Measurements from ENCODE around the gene ADK.

Gene ADK

GRCh38 chr10:74634995-74635536 lies 484.0 kb downstream of the ADK start:
- H3K4me2 ChIP-seq (ENCODE audit: low read length): no peak overlapping the region
- H3K27me3 ChIP-seq (ENCODE audit: control insufficient read depth, insufficient read depth, low read length): no peaks in the 10 kb centered on the region
- no peaks in the 10 kb centered on the region for H3K9me3 ChIP-seq (ENCODE audit: control insufficient read depth, low read length)
- no peaks in the 10 kb centered on the region for H3K4me1 ChIP-seq
- no peak overlapping the region for H3K27ac ChIP-seq
- no peaks in the 10 kb centered on the region for H3K79me2 ChIP-seq
- H3K9ac ChIP-seq: no peak overlapping the region
- no peak overlapping the region for H2AFZ ChIP-seq
- TF ChIP-seq, protein P1, sequence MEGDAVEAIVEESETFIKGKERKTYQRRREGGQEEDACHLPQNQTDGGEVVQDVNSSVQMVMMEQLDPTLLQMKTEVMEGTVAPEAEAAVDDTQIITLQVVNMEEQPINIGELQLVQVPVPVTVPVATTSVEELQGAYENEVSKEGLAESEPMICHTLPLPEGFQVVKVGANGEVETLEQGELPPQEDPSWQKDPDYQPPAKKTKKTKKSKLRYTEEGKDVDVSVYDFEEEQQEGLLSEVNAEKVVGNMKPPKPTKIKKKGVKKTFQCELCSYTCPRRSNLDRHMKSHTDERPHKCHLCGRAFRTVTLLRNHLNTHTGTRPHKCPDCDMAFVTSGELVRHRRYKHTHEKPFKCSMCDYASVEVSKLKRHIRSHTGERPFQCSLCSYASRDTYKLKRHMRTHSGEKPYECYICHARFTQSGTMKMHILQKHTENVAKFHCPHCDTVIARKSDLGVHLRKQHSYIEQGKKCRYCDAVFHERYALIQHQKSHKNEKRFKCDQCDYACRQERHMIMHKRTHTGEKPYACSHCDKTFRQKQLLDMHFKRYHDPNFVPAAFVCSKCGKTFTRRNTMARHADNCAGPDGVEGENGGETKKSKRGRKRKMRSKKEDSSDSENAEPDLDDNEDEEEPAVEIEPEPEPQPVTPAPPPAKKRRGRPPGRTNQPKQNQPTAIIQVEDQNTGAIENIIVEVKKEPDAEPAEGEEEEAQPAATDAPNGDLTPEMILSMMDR (IDR thresholded peaks at IDR 0.05): no peak
- H3K36me3 ChIP-seq (ENCODE audit: control insufficient read depth, insufficient read depth, low read length): no peaks in the 10 kb centered on the region
- H3K4me3 ChIP-seq (ENCODE audit: low read depth, low read length): no peak overlapping the region

DNA sequence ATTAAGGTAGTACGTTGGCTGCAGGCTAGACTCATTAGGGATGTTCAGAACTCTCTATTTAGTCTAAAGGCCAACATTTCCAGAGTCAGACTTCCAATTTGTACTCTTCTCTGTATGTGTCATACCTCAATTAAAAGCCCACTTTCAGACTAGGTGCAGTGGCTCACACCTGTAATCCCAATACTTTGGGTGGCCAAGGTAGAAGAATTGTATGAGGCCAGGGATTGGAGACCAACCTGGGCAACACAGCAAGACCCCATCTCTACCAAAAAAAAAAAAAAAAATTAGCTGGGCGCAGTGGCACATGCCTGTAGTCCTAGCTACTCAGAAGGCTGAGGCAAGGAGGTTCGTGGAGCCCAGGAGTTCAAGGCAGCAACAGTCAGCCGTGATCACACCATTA lies 484.6 kb downstream of the ADK start:
- no peak overlapping the region for H3K4me3 ChIP-seq (ENCODE audit: low read depth, low read length)
- no peaks in the 10 kb centered on the region for H3K36me3 ChIP-seq (ENCODE audit: control insufficient read depth, insufficient read depth, low read length)
- H3K4me1 ChIP-seq: no peaks in the 10 kb centered on the region
- TF ChIP-seq, protein P1 (IDR thresholded peaks at IDR 0.05): no peak
- no peaks in the 10 kb centered on the region for H3K79me2 ChIP-seq
- no peak overlapping the region for H3K27ac ChIP-seq
- H2AFZ ChIP-seq: no peak overlapping the region
- H3K27me3 ChIP-seq (ENCODE audit: control insufficient read depth, insufficient read depth, low read length): no peaks in the 10 kb centered on the region
- no peak overlapping the region for H3K4me2 ChIP-seq (ENCODE audit: low read length)
- no peak overlapping the region for H3K9ac ChIP-seq
- no peaks in the 10 kb centered on the region for H3K9me3 ChIP-seq (ENCODE audit: control insufficient read depth, low read length)

- no peaks in the 10 kb centered on the region for H3K36me3 ChIP-seq (ENCODE audit: control insufficient read depth, insufficient read depth, low read length)
- no peak overlapping the region for H2AFZ ChIP-seq
- no peaks in the 10 kb centered on the region for H3K27me3 ChIP-seq (ENCODE audit: control insufficient read depth, insufficient read depth, low read length)
- H3K4me2 ChIP-seq (ENCODE audit: low read length): no peak overlapping the region
- no peak overlapping the region for H3K27ac ChIP-seq
- H3K4me3 ChIP-seq (ENCODE audit: low read depth, low read length): no peak overlapping the region
- no peak overlapping the region for H3K9ac ChIP-seq
- TF ChIP-seq, protein P1 (IDR thresholded peaks at IDR 0.05): no peak
- H3K4me1 ChIP-seq: no peaks in the 10 kb centered on the region
- no peaks in the 10 kb centered on the region for H3K9me3 ChIP-seq (ENCODE audit: control insufficient read depth, low read length)
- no peaks in the 10 kb centered on the region for H3K79me2 ChIP-seq
Measured at GRCh38 chr10:74637685-74638084, 486.7 kb downstream of the ADK start.

GRCh38 chr10:74640134-74640921 lies 489.3 kb downstream of the ADK start:
- H3K4me3 ChIP-seq (ENCODE audit: low read depth, low read length): no peak overlapping the region
- TF ChIP-seq, protein P1 (IDR thresholded peaks at IDR 0.05): no peak
- no peaks in the 10 kb centered on the region for H3K27me3 ChIP-seq (ENCODE audit: control insufficient read depth, insufficient read depth, low read length)
- H3K4me2 ChIP-seq (ENCODE audit: low read length): no peak overlapping the region
- no peaks in the 10 kb centered on the region for H3K4me1 ChIP-seq
- no peak overlapping the region for H3K27ac ChIP-seq
- H3K36me3 ChIP-seq (ENCODE audit: control insufficient read depth, insufficient read depth, low read length): no peaks in the 10 kb centered on the region
- H3K9me3 ChIP-seq (ENCODE audit: control insufficient read depth, low read length): no peaks in the 10 kb centered on the region
- H2AFZ ChIP-seq: no peak overlapping the region
- H3K79me2 ChIP-seq: no peaks in the 10 kb centered on the region
- no peak overlapping the region for H3K9ac ChIP-seq

- Histone ChIP-seq H3K9ac (no peak overlapping the region), H3K27ac (no peak overlapping the region), H3K9me3 (ENCODE audit: control insufficient read depth, low read length) (no peaks in the 10 kb centered on the region)
Measured at GRCh38 chr10:74641659-74642058, 490.6 kb downstream of the ADK start.

More at GRCh38 chr10:74641659-74642058, 490.6 kb downstream of the ADK start:
- no peak overlapping the region for H2AFZ ChIP-seq
- H3K4me2 ChIP-seq (ENCODE audit: low read length): no peak overlapping the region
- no peaks in the 10 kb centered on the region for H3K79me2 ChIP-seq
- no peaks in the 10 kb centered on the region for H3K27me3 ChIP-seq (ENCODE audit: control insufficient read depth, insufficient read depth, low read length)
- H3K36me3 ChIP-seq (ENCODE audit: control insufficient read depth, insufficient read depth, low read length): no peaks in the 10 kb centered on the region
- no peaks in the 10 kb centered on the region for H3K4me1 ChIP-seq
- TF ChIP-seq, protein P1 (IDR thresholded peaks at IDR 0.05): no peak
- no peak overlapping the region for H3K4me3 ChIP-seq (ENCODE audit: low read depth, low read length)

Measured in parathyroid adenoma (tissue), 2 donors.